ENCODE measurements around the gene HIVEP3. TPM values are rescaled to one million over a fixed set of nuclear protein-coding genes. Genes with fewer than 3 reads are reported as not detected.

Gene HIVEP3
- total RNA-seq, 4 donors from 2014 or later, result 5.3 to 17.3 (median 9.1) TPM

DNA sequence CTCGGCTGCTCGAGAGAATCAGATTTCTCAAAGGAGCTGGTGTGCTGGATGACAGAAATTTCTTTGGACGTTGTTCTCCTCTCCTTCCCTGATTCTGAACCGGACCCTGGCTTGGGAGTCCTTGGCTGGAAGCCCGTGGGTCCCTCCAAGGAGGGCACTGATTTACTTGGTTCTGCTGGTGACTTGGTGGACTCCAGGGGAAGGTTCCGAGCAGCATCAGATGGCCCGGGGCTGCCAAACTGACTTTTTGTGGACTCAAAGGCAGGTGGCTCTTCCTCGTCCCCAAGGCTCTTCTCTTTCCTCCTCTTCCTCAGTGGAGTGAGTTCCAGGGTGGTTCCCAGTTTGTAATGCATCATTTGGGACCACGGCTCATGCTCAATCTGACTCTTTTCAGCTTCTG, 336.4 kb downstream of the HIVEP3 start:
- no peak overlapping the region for H3K4me3 ChIP-seq (ENCODE audit: low read depth, poor library complexity, severe bottlenecking)
- DNase-seq (ENCODE audit: low spot score in 2 of 2), result no peak
- TF ChIP-seq, protein P1, sequence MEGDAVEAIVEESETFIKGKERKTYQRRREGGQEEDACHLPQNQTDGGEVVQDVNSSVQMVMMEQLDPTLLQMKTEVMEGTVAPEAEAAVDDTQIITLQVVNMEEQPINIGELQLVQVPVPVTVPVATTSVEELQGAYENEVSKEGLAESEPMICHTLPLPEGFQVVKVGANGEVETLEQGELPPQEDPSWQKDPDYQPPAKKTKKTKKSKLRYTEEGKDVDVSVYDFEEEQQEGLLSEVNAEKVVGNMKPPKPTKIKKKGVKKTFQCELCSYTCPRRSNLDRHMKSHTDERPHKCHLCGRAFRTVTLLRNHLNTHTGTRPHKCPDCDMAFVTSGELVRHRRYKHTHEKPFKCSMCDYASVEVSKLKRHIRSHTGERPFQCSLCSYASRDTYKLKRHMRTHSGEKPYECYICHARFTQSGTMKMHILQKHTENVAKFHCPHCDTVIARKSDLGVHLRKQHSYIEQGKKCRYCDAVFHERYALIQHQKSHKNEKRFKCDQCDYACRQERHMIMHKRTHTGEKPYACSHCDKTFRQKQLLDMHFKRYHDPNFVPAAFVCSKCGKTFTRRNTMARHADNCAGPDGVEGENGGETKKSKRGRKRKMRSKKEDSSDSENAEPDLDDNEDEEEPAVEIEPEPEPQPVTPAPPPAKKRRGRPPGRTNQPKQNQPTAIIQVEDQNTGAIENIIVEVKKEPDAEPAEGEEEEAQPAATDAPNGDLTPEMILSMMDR (IDR thresholded peaks at IDR 0.05), result no peak
- no peak for TF ChIP-seq POLR2A (IDR thresholded peaks at IDR 0.05)
- intact Hi-C loops (cut with DNase I; ENCODE audit: low total_unique reads), result no loop called here
- WGBS, 2 donors, result 89 to 90% methylated on average over 9 of the region's 9 CpGs

DNA sequence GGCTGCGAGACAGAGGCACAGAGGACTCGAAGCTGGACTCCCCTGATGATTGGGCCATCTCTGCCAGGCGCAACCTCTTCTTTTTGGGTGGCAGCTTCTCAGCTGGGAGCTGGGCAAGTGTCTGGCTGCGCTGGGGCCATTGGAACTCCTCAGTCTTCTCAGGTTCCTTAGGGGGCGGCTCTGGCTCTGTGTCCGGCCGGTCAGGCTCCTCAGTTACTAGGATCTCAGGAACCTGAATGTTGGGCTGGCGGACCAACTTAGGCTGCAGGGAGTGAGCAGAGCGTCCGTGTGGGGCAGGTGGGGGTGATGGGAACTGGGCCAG, 336.8 kb downstream of the HIVEP3 start:
- H3K4me3 ChIP-seq (ENCODE audit: low read depth, poor library complexity, severe bottlenecking), result no peak overlapping the region
- 94 to 95% methylated on average over 10 of the region's 10 CpGs for WGBS, 2 donors
- intact Hi-C loops (cut with DNase I; ENCODE audit: low total_unique reads), result no loop called here
- TF ChIP-seq, protein P1 (IDR thresholded peaks at IDR 0.05), result no peak
- TF ChIP-seq POLR2A (IDR thresholded peaks at IDR 0.05), result no peak
- no peak for DNase-seq (ENCODE audit: low spot score in 2 of 2)

DNA sequence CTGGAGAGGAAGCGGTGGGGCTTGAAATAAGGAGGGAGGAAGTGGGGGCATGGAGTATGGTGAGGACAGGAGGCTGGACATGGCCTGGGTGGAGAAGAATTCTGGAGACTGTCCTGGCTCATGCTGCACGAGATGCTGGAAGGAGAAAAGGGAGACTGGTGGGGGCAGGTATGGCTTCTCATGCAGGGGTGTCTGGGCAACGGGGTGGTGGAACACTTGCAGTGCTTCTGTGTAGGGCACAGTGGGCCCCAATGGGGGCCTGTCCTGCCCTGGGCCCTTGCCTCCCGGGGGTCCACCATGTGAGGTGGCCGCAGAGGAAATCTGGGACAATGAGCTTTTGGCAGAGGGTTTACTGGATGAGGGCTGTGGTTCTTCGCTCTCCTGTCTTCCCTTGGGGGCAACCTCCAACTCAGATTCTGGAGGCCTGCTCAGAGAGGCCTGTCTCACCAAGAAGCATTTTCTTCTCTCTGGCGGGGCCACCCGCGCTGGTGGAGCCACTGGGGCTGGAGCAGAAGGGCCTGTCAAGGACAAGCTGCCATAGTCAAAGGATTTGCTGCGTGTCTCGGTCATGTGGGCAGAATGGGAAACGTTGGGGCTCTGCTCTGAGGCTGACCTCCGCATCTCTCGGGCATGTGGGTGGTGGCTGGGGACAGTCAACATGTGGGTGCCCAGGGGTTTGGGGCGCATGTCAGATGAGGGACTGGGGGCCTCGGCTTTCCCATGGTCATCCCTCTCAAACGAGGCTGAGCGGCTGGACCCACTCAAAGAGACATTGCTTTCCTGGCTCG, 337.3 kb downstream of the HIVEP3 start:
- no peak overlapping the region for H3K4me3 ChIP-seq (ENCODE audit: low read depth, poor library complexity, severe bottlenecking)
- 94 to 95% methylated on average over 19 of the region's 19 CpGs for WGBS, 2 donors
- DNase-seq (ENCODE audit: low spot score in 2 of 2), result peak in 1 of 2 donors; percentile 78
- intact Hi-C loops (cut with DNase I; ENCODE audit: low total_unique reads), result no loop called here
- TF ChIP-seq, protein P1 (IDR thresholded peaks at IDR 0.05), result no peak
- TF ChIP-seq POLR2A (IDR thresholded peaks at IDR 0.05), result no peak

DNA sequence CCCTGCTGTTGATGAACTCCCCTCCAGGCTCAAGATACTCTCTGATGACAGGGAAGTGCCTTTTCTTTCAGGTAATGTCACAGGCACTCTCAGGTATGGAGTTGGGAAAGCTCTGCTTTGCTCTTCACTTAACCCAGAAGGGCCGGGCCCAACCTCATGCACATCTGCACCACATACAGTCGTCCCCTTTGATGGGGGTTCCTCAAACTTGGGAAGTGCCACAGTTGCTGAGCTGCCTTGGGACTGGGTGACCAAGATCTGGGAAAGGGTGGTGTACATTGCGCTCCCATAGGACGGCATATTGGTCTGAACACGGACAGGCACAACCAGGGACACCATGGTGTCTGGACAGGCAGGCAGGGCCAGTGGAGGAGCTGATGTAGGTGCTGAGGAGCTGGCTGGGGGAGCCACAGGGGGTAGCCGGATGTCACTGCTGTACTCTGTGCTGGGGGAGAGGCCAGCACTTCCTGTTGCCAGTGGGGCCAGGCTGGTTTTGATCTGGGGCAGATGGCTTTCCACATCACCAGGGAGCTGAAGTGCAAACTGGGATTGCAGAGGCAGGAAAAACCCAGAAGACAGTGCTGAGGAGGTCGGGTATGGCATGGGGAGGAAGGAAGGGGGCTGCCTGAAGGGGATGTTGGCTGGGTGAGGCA, 338.1 kb downstream of the HIVEP3 start:
- no peak for TF ChIP-seq POLR2A (IDR thresholded peaks at IDR 0.05)
- TF ChIP-seq, protein P1 (IDR thresholded peaks at IDR 0.05), result no peak
- peak in 1 of 2 donors; percentile 56 for DNase-seq (ENCODE audit: low spot score in 2 of 2)
- 88 to 90% methylated on average over 7 of the region's 7 CpGs for WGBS, 2 donors
- no peak overlapping the region for H3K4me3 ChIP-seq (ENCODE audit: low read depth, poor library complexity, severe bottlenecking)
- intact Hi-C loops (cut with DNase I; ENCODE audit: low total_unique reads), result no loop called here

DNA sequence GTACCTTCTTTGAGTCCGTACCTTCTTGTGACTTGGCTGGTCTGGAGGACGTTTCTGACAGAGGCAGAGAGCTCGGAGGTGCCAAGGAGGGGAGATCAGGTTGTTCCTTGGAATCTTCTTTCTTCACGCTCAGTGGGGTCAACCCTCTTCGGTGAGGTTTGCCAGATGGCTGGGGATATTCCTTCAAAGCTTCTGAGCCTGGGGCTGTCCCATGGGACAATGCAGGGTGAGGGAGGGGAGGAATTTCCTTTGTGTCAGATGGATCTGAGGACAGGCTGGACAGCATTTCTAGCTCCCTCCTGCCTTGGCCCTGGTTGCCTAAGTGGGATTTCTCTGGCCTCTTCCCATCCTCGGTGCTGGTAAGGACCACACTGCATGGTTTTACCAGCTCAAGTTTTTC, 338.7 kb downstream of the HIVEP3 start:
- intact Hi-C loops (cut with DNase I; ENCODE audit: low total_unique reads), result no loop called here
- TF ChIP-seq, protein P1 (IDR thresholded peaks at IDR 0.05), result no peak
- no peak for TF ChIP-seq POLR2A (IDR thresholded peaks at IDR 0.05)
- 91 to 92% methylated on average over 6 of the region's 6 CpGs for WGBS, 2 donors
- no peak for DNase-seq (ENCODE audit: low spot score in 2 of 2)
- H3K4me3 ChIP-seq (ENCODE audit: low read depth, poor library complexity, severe bottlenecking), result no peak overlapping the region

All from lower leg skin (tissue), 4 donors.